Measurements from ENCODE around the gene MYO1E.

The MYO1E gene

GRCh38 chr15:59321000-59321689, 51.5 kb downstream of the MYO1E start:
- no peak overlapping the region for H3K27ac ChIP-seq
- TF ChIP-seq CTCF (IDR thresholded peaks at IDR 0.05) (no peak), ZFX (IDR thresholded peaks at IDR 0.05; ENCODE audit: borderline replicate concordance) (no peak)

- TF ChIP-seq ZFX (IDR thresholded peaks at IDR 0.05; ENCODE audit: borderline replicate concordance) (no peak), CTCF (IDR thresholded peaks at IDR 0.05) (no peak)
- H3K27ac ChIP-seq: no peak overlapping the region
Measured at GRCh38 chr15:59317211-59317610, 55.5 kb downstream of the MYO1E start.

- no peak overlapping the region for H3K27ac ChIP-seq
- TF ChIP-seq CTCF (IDR thresholded peaks at IDR 0.05) (no peak), ZFX (IDR thresholded peaks at IDR 0.05; ENCODE audit: borderline replicate concordance) (no peak)
Measured at GRCh38 chr15:59315914-59316451, 56.7 kb downstream of the MYO1E start.

GRCh38 chr15:59313641-59314332, 58.9 kb downstream of the MYO1E start:
- 0 out of 2 replicates have a peak overlapping the region, but pooled peaks have one; percentile 31 for H3K27ac ChIP-seq
- TF ChIP-seq CTCF (IDR thresholded peaks at IDR 0.05) (no peak), ZFX (IDR thresholded peaks at IDR 0.05; ENCODE audit: borderline replicate concordance) (no peak)

GRCh38 chr15:59312205-59312604, 60.5 kb downstream of the MYO1E start:
- H3K27ac ChIP-seq: no peak overlapping the region
- no peak for TF ChIP-seq CTCF (IDR thresholded peaks at IDR 0.05)
- TF ChIP-seq ZFX (IDR thresholded peaks at IDR 0.05; ENCODE audit: borderline replicate concordance): no peak

GRCh38 chr15:59311195-59311594, 61.5 kb downstream of the MYO1E start:
- no peak overlapping the region for H3K27ac ChIP-seq
- TF ChIP-seq ZFX (IDR thresholded peaks at IDR 0.05; ENCODE audit: borderline replicate concordance): no peak
- no peak for TF ChIP-seq CTCF (IDR thresholded peaks at IDR 0.05)

GRCh38 chr15:59309405-59309804, 63.3 kb downstream of the MYO1E start:
- H3K27ac ChIP-seq: no peak overlapping the region
- no peak for TF ChIP-seq ZFX (IDR thresholded peaks at IDR 0.05; ENCODE audit: borderline replicate concordance)
- no peak for TF ChIP-seq CTCF (IDR thresholded peaks at IDR 0.05)
